ENCODE results near the gene INPP5F.
"Not testable (repeated sequence)": the region's sequence is repeated elsewhere in the genome, so short reads cannot be mapped to it uniquely, and the experiment has no call there.

- TF ChIP-seq CTCF (IDR thresholded peaks at IDR 0.05; ENCODE audit: insufficient read depth, low read length, poor library complexity, severe bottlenecking); EZH2phosphoT487 (conservative IDR thresholded peaks at IDR 0.05; ENCODE audit: low read length): not testable (repeated sequence)
Measured at GRCh38 chr10:119707331-119707730, 18.5 kb upstream of the INPP5F start.

Data from SU-DHL-6 (cell line).